Panc1 (cell line): ENCODE results near the gene DDX1. TPM values are rescaled to one million over a fixed set of nuclear protein-coding genes. Genes with fewer than 3 reads are reported as not detected.

ENCODE experiments used
- ATAC-seq: fragments of 200-7000 bp; cut with Tn5 transposase; 2 replicates; pipeline ENCODE4 v1.9.1; 2020; ENCODE audit warnings: mild to moderate bottlenecking, moderate library complexity
- BruUV-seq: library from RNA; stranded (reverse); fragments of 400-500 nt; replicated peaks from 2 replicates; lab custom pipeline; 2021; lab: Mats Ljungman, UMichigan
- CTCF ChIA-PET: fragments of 300-600 bp; sonication (Branson Sonifier 250); formaldehyde crosslinking; loops from one replicate; lab custom pipeline; 2022; ENCODE audit warnings: antibody characterized with exemption; lab: Charles Lee
- POLR2A ChIA-PET: fragments of 300-600 bp; sonication (Branson Sonifier 250); formaldehyde crosslinking; loops from one replicate; lab custom pipeline; 2022; ENCODE audit warnings: antibody characterized with exemption; lab: Charles Lee
- DNase-seq: peaks from one replicate; pipeline ENCODE4 v3.0.0-alpha.2; 2010; ENCODE audit warnings: low read depth, low spot score
- H3K27ac ChIP-seq: 2 replicates; pipeline ENCODE4 v1.5.1; 2011; ENCODE audit warnings: mild to moderate bottlenecking, low read length, inconsistent platforms
- H3K27me3 ChIP-seq: fragments of 200-500 bp; sonication (Bioruptor generic); 2 replicates; pipeline ENCODE4 v1.6.0; 2014; ENCODE audit warnings: low read length, inconsistent platforms; ENCODE audit not compliant: control insufficient read depth, insufficient read depth
- H3K36me3 ChIP-seq: fragments of 200-500 bp; sonication (Bioruptor generic); 2 replicates; pipeline ENCODE4 v1.5.1; 2014; ENCODE audit warnings: inconsistent platforms, mild to moderate bottlenecking, low read length, moderate library complexity; ENCODE audit not compliant: control insufficient read depth, insufficient read depth
- H3K4me1 ChIP-seq: 2 replicates; pipeline ENCODE4 v1.5.1; 2011; ENCODE audit warnings: inconsistent platforms, mild to moderate bottlenecking, low read length, moderate library complexity; ENCODE audit not compliant: control insufficient read depth, insufficient read depth
- H3K4me3 ChIP-seq, 2 experiments: 2 replicates each; pipeline ENCODE4 v1.5.1; 2011 to 2012; ENCODE audit warnings: low read depth in 2 of 2, low read length in 2 of 2, mild to moderate bottlenecking in 2 of 2, inconsistent platforms in 1 of 2, moderate library complexity in 1 of 2
- H3K9me3 ChIP-seq: fragments of 200-500 bp; sonication (Bioruptor generic); 2 replicates; pipeline ENCODE4 v1.5.1; 2014; ENCODE audit warnings: low read depth, mild to moderate bottlenecking, inconsistent platforms, low read length, moderate library complexity; ENCODE audit not compliant: control insufficient read depth, insufficient read depth
- POLR2AphosphoS5 ChIP-seq: IDR thresholded peaks from 2 replicates; pipeline ENCODE4 v1.6.1; 2012; ENCODE audit warnings: mild to moderate bottlenecking, low read depth, low read length, moderate library complexity
- SIN3A ChIP-seq: IDR thresholded peaks from 2 replicates; pipeline ENCODE4 v1.6.1; 2012; ENCODE audit warnings: low read depth, mild to moderate bottlenecking, low read length, moderate library complexity, borderline replicate concordance; ENCODE audit not compliant: insufficient read depth
- TCF7L2 ChIP-seq: IDR thresholded peaks from 2 replicates; pipeline ENCODE4 v1.6.1; 2011; ENCODE audit warnings: mild to moderate bottlenecking, low read depth, low read length, inconsistent platforms
- in situ Hi-C: cut with HindIII; loops from 2 replicates; pipeline ENCODE4 v1.10.0; 2016; ENCODE audit warnings: low sequenced_read_pairs, low pct_unique_long_range_greater_than_20kb
- intact Hi-C: fragments of 100-400 bp; cut with micrococcal nuclease; formaldehyde crosslinking; loops from one replicate; pipeline ENCODE4 v1.10.0; 2022; ENCODE audit not compliant: unreplicated experiment
- total RNA-seq: library from RNA; stranded (reverse); gene quantifications from one replicate; pipeline ENCODE4 v1.2.1, GENCODE V29; 2021; ENCODE audit not compliant: unreplicated experiment
- TF ChIP-seq, protein P1 (sequence below): fragments of 450-650 bp; IDR thresholded peaks from 2 replicates; pipeline ENCODE4 v1.5.1; 2017; ENCODE audit warnings: mild to moderate bottlenecking
- TF ChIP-seq, protein P2 (sequence below), 2 experiments: IDR thresholded peaks; 2 replicates each; pipeline ENCODE4 v1.6.1; 2011 to 2012; ENCODE audit warnings: low read depth in 2 of 2, control low read depth in 1 of 2, low read length in 1 of 2, mild to moderate bottlenecking in 1 of 2, moderate library complexity in 1 of 2; ENCODE audit not compliant: insufficient read depth in 1 of 2

DDX1 gene
- total RNA-seq, 1 experiment from 2014 or later = 102 TPM

DNA sequence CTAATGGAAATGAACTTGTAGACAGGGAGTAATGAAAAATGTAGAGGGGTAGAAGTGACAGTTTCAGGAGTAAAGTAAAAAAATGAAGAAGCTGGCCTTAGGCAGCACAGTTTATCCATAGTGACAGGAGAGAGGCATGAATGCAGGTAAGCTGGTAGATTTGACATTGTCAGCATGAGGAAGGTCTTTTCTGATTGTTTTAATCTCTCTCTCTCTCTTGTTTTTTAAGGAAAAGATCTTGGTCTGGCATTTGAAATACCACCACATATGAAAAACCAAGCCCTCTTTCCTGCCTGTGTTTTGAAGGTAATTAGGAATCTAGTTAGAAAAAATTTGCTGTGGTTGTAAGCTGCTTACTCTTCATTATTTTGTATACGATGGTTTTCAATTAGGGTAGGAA, 14.1 kb downstream of the DDX1 start:
- H3K4me3 ChIP-seq = no peak overlapping the region
- no peaks in the 10 kb centered on the region for H3K4me1 ChIP-seq
- no peaks in the 10 kb centered on the region for H3K9me3 ChIP-seq
- ATAC-seq (no peak), DNase-seq (no peak)
- intact Hi-C loops = no loop called here
- H3K27me3 ChIP-seq = no peaks in the 10 kb centered on the region
- no TSS peak for BruUV-seq
- H3K27ac ChIP-seq = no peak overlapping the region
- peaks cover 64% of the 10 kb centered on the region for H3K36me3 ChIP-seq
- TF ChIP-seq POLR2AphosphoS5 = no peak
- TF ChIP-seq, protein P1, sequence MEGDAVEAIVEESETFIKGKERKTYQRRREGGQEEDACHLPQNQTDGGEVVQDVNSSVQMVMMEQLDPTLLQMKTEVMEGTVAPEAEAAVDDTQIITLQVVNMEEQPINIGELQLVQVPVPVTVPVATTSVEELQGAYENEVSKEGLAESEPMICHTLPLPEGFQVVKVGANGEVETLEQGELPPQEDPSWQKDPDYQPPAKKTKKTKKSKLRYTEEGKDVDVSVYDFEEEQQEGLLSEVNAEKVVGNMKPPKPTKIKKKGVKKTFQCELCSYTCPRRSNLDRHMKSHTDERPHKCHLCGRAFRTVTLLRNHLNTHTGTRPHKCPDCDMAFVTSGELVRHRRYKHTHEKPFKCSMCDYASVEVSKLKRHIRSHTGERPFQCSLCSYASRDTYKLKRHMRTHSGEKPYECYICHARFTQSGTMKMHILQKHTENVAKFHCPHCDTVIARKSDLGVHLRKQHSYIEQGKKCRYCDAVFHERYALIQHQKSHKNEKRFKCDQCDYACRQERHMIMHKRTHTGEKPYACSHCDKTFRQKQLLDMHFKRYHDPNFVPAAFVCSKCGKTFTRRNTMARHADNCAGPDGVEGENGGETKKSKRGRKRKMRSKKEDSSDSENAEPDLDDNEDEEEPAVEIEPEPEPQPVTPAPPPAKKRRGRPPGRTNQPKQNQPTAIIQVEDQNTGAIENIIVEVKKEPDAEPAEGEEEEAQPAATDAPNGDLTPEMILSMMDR = no peak
- TF ChIP-seq SIN3A = no peak
- TF ChIP-seq TCF7L2 = no peak
- in situ Hi-C loops = no loop called here
- ChIA-PET POLR2A (no interaction called here), CTCF (no interaction called here)

DNA sequence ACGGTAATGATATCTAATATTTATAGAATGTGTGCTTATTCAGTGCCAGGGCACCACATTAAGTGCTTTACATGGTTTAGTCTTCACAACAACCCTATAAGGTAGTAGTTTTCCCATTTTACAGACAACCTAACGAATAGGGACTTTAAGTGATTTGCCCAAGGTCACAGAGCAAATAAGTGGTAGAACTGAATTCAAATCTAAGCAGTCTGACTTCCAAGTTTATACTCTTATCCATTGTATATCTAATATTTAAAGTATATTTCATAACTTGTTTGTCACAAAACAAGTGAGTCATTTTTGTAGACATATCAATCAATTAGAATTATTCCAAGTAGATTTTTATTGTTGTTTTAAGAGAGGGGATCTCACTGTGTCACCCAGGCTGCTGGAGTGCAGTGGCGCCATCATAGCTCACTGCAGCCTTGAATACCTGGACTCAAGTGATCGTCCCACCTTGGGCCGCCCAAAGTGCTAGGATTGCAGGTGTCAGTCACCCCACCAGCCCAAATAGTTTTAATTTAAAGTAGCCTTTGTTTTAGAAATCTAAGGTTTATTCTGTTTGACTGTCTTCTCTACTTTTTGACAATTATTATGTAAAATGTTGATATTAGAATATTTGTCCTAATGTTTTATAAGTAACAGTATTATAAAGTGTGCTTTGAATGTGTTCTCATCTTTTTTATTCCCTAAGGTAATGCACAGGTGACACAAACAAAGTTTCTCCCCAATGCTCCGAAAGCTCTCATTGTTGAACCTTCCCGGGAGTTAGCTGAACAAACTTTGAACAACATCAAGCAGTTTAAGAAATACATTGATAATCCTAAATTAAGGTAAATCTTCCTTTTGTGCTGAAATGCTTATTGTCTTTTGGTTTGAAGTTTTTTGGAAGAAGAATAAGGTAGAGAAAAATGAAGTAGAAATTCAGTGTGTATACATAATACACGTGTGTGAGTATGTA, 15.1 kb downstream of the DDX1 start:
- BruUV-seq = no TSS peak
- intact Hi-C loops = no loop called here
- H3K9me3 ChIP-seq = no peaks in the 10 kb centered on the region
- no peak overlapping the region for H3K4me3 ChIP-seq
- POLR2A ChIA-PET = no interaction called here
- H3K36me3 ChIP-seq = peaks cover 55% of the 10 kb centered on the region
- no peak for DNase-seq
- no peaks in the 10 kb centered on the region for H3K4me1 ChIP-seq
- no peak for TF ChIP-seq POLR2AphosphoS5
- TF ChIP-seq, protein P1 = no peak
- TF ChIP-seq, protein P2, sequence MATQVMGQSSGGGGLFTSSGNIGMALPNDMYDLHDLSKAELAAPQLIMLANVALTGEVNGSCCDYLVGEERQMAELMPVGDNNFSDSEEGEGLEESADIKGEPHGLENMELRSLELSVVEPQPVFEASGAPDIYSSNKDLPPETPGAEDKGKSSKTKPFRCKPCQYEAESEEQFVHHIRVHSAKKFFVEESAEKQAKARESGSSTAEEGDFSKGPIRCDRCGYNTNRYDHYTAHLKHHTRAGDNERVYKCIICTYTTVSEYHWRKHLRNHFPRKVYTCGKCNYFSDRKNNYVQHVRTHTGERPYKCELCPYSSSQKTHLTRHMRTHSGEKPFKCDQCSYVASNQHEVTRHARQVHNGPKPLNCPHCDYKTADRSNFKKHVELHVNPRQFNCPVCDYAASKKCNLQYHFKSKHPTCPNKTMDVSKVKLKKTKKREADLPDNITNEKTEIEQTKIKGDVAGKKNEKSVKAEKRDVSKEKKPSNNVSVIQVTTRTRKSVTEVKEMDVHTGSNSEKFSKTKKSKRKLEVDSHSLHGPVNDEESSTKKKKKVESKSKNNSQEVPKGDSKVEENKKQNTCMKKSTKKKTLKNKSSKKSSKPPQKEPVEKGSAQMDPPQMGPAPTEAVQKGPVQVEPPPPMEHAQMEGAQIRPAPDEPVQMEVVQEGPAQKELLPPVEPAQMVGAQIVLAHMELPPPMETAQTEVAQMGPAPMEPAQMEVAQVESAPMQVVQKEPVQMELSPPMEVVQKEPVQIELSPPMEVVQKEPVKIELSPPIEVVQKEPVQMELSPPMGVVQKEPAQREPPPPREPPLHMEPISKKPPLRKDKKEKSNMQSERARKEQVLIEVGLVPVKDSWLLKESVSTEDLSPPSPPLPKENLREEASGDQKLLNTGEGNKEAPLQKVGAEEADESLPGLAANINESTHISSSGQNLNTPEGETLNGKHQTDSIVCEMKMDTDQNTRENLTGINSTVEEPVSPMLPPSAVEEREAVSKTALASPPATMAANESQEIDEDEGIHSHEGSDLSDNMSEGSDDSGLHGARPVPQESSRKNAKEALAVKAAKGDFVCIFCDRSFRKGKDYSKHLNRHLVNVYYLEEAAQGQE (IDR thresholded peaks at IDR 0.05; ENCODE audit: insufficient read depth in 1 of 2, low read depth in 2 of 2, low read length in 1 of 2) = no peak
- no peak for TF ChIP-seq TCF7L2
- TF ChIP-seq SIN3A = no peak
- no peaks in the 10 kb centered on the region for H3K27me3 ChIP-seq
- CTCF ChIA-PET = no interaction called here
- H3K27ac ChIP-seq = no peak overlapping the region
- in situ Hi-C loops = no loop called here
- ATAC-seq = no peak
